A673 (cell line): ENCODE measurements around the gene PGLYRP1. TPM values are rescaled to one million over a fixed set of nuclear protein-coding genes. Genes with fewer than 3 reads are reported as not detected.

Experiments
- BruUV-seq: library from RNA; stranded (reverse); fragments of 400-500 nt; replicated peaks from 2 replicates; lab custom pipeline; 2021; lab: Mats Ljungman, UMichigan
- CTCF ChIA-PET: fragments of 300-600 bp; sonication (Branson Sonifier 250); formaldehyde crosslinking; loops from one replicate; lab custom pipeline; 2022; ENCODE audit warnings: antibody characterized with exemption; lab: Charles Lee
- POLR2A ChIA-PET: fragments of 300-600 bp; sonication (Branson Sonifier 250); formaldehyde crosslinking; loops from one replicate; lab custom pipeline; 2022; ENCODE audit warnings: antibody characterized with exemption; ENCODE audit not compliant: low non-redundant PET; lab: Charles Lee
- DNase-seq: peaks from one replicate; pipeline ENCODE4 v3.0.0-alpha.2; 2015; ENCODE audit warnings: low spot score
- H3K27ac ChIP-seq: fragments of 200-600 bp; sonication (generic); 2 replicates; pipeline ENCODE4 v1.5.1; 2016; ENCODE audit warnings: mixed run types, low read depth, mild to moderate bottlenecking, mixed read lengths, antibody characterized with exemption, low read length; ENCODE audit not compliant: poor library complexity, severe bottlenecking
- H3K27me3 ChIP-seq: fragments of 200-600 bp; sonication (generic); replicated peaks from 2 replicates; pipeline ENCODE4 v1.6.1; 2017; ENCODE audit warnings: mixed run types, low read depth, mild to moderate bottlenecking, mixed read lengths, antibody characterized with exemption, low read length; ENCODE audit not compliant: insufficient read depth, poor library complexity
- H3K36me3 ChIP-seq: fragments of 200-600 bp; sonication (generic); 2 replicates; pipeline ENCODE4 v1.6.1; 2016; ENCODE audit warnings: mixed run types, mild to moderate bottlenecking, mixed read lengths, antibody characterized with exemption, low read length; ENCODE audit not compliant: insufficient read depth, poor library complexity, severe bottlenecking
- H3K4me1 ChIP-seq: fragments of 200-600 bp; sonication (generic); 2 replicates; pipeline ENCODE4 v1.6.1; 2017; ENCODE audit warnings: mixed run types, mild to moderate bottlenecking, mixed read lengths, antibody characterized with exemption, low read length; ENCODE audit not compliant: insufficient read depth, poor library complexity, severe bottlenecking
- H3K4me3 ChIP-seq: fragments of 200-600 bp; sonication (generic); 2 replicates; pipeline ENCODE4 v1.5.1; 2016; ENCODE audit warnings: low read depth, mixed run types, mild to moderate bottlenecking, mixed read lengths, low read length; ENCODE audit not compliant: poor library complexity, severe bottlenecking
- H3K9me3 ChIP-seq: fragments of 200-600 bp; sonication (generic); 2 replicates; pipeline ENCODE4 v1.6.1; 2016; ENCODE audit warnings: mixed run types, low read depth, mild to moderate bottlenecking, mixed read lengths, antibody characterized with exemption, low read length; ENCODE audit not compliant: poor library complexity, severe bottlenecking
- EZH2 ChIP-seq: fragments of 200-600 bp; sonication (generic); IDR thresholded peaks from 2 replicates; pipeline ENCODE4 v1.6.1; 2017; ENCODE audit warnings: borderline replicate concordance, low read depth, mild to moderate bottlenecking, mixed read lengths, antibody characterized with exemption, low read length; ENCODE audit not compliant: poor library complexity, severe bottlenecking
- intact Hi-C: fragments of 100-400 bp; cut with micrococcal nuclease; formaldehyde crosslinking; loops from one replicate; pipeline ENCODE4 v1.10.0; 2022; ENCODE audit not compliant: unreplicated experiment
- total RNA-seq: library from RNA; stranded (reverse); gene quantifications from 2 replicates; pipeline ENCODE4 v1.2.3, GENCODE V29; 2021
- TF ChIP-seq, protein P1 (sequence below): fragments of 300-800, 200-600 bp; sonication (generic); conservative IDR thresholded peaks from 2 replicates; pipeline ENCODE4 v1.5.1; 2017; ENCODE audit warnings: low read depth, mild to moderate bottlenecking, antibody characterized with exemption, low read length, moderate library complexity, mixed read lengths

The PGLYRP1 gene
- total RNA-seq, 1 experiment from 2014 or later = not detected

DNA sequence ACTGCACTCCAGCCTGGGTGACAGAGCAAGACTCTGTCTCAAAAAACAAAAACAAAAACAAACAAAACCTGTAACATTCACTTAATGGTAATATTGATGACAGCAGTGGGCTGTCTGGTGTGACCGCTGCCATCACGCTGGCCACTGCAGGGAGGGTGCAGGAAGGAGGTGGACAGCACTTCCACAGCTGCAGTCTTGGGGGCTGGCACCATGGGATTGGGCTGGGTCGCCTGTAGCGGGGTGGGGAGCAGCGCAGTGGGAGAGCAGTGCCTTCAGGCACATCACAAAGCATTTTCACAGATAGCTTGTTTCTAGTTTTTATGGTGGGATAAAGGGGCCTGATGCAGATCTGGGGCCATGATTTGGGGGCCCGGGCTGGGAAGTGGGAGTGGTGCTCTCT lies 12.7 kb upstream of the PGLYRP1 start:
- no peak for TF ChIP-seq EZH2
- TF ChIP-seq, protein P1, sequence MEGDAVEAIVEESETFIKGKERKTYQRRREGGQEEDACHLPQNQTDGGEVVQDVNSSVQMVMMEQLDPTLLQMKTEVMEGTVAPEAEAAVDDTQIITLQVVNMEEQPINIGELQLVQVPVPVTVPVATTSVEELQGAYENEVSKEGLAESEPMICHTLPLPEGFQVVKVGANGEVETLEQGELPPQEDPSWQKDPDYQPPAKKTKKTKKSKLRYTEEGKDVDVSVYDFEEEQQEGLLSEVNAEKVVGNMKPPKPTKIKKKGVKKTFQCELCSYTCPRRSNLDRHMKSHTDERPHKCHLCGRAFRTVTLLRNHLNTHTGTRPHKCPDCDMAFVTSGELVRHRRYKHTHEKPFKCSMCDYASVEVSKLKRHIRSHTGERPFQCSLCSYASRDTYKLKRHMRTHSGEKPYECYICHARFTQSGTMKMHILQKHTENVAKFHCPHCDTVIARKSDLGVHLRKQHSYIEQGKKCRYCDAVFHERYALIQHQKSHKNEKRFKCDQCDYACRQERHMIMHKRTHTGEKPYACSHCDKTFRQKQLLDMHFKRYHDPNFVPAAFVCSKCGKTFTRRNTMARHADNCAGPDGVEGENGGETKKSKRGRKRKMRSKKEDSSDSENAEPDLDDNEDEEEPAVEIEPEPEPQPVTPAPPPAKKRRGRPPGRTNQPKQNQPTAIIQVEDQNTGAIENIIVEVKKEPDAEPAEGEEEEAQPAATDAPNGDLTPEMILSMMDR = no peak
- CTCF ChIA-PET = no interaction called here
- H3K4me1 ChIP-seq = peaks cover 2% of the 10 kb centered on the region
- H3K9me3 ChIP-seq = no peaks in the 10 kb centered on the region
- peaks cover 5% of the 10 kb centered on the region for H3K27me3 ChIP-seq
- DNase-seq = no peak
- no peak overlapping the region for H3K4me3 ChIP-seq
- no TSS peak for BruUV-seq
- H3K27ac ChIP-seq = no peak overlapping the region
- POLR2A ChIA-PET = no interaction called here
- intact Hi-C loops = no loop called here
- no peaks in the 10 kb centered on the region for H3K36me3 ChIP-seq

DNA sequence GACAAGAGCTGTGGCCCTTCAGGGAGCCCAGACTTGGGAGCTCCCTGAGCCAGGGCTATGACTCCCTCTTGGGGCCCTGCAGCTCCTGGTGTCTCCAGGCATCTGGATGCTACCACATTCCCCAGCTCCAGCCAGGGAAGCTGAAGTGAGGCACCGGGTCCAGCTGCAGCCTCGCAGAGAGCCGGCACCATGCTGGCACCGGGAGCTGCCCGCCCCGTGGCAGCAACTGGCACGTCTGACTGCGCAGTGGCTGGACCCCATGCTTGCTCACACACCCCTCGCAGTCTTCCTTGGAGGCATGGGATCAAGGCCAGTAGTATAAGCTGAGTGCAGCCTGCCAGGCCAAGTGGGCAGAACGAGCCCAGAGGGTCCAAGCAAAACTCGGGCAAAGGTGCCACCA lies 10.5 kb upstream of the PGLYRP1 start:
- no peaks in the 10 kb centered on the region for H3K27me3 ChIP-seq
- no peaks in the 10 kb centered on the region for H3K4me1 ChIP-seq
- ChIA-PET POLR2A (no interaction called here), CTCF (interaction anchor here (1.3 to 1.4 kb wide), 2 partner anchors 44 to 45 kb away, joined by 3 to 5 read pairs; no protein-coding TSS in a partner anchor)
- intact Hi-C loops = no loop called here
- H3K4me3 ChIP-seq = no peak overlapping the region
- no peak for TF ChIP-seq EZH2
- TF ChIP-seq, protein P1 = no peak
- H3K27ac ChIP-seq = no peak overlapping the region
- H3K36me3 ChIP-seq = no peaks in the 10 kb centered on the region
- no TSS peak for BruUV-seq
- no peak for DNase-seq
- no peaks in the 10 kb centered on the region for H3K9me3 ChIP-seq

DNA sequence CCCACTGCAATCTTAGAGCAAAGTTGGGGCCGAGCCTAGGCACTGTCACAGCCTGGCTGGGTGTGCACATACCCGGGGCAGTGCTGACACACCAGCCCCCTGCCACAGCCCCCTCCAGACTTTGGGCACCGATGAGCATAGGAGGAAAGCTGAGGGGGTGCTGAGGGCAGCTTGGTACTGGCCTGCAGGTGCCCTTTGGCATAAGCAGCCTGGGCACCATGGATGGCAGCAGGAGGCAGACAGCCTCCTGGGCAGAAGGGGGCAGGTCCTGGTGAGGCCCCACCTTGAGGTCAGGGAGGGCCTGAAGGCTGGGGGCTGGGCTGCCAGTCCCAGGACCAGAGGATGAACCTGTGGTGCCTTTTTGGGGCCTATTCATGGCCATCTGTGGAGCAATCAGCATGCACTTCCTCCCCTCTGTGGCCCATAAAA lies 9.8 kb upstream of the PGLYRP1 start:
- Histone ChIP-seq H3K9me3 (no peaks in the 10 kb centered on the region), H3K36me3 (no peaks in the 10 kb centered on the region), H3K4me1 (no peaks in the 10 kb centered on the region), H3K27ac (no peak overlapping the region), H3K27me3 (no peaks in the 10 kb centered on the region), H3K4me3 (no peak overlapping the region)
- ChIA-PET POLR2A (no interaction called here), CTCF (interaction anchor here (0.6 to 1.4 kb wide), 3 partner anchors 12 to 46 kb away, joined by 3 to 5 read pairs (median 3); no protein-coding TSS in a partner anchor)
- no peak for DNase-seq
- BruUV-seq = no TSS peak
- TF ChIP-seq EZH2 = no peak
- TF ChIP-seq, protein P1 = no peak
- intact Hi-C loops = no loop called here
